ENCODE results near the gene INSR.

GRCh38 chr19:7138402-7138801 lies 155.8 kb downstream of the INSR start:
- no peak for TF ChIP-seq EP300 (IDR thresholded peaks at IDR 0.05; ENCODE audit: borderline replicate concordance in 1 of 2, control insufficient read depth in 1 of 2, low read depth in 2 of 2, low read length in 2 of 2)
- no peak for TF ChIP-seq CTCF (IDR thresholded peaks at IDR 0.05 in 2 of 3, conservative IDR thresholded peaks at IDR 0.05 in 1 of 3; ENCODE audit: control insufficient read depth in 2 of 3, extremely low read depth in 1 of 3, insufficient read depth in 1 of 3, low read depth in 3 of 3, low read length in 3 of 3)
- TF ChIP-seq TAF1 (IDR thresholded peaks at IDR 0.05; ENCODE audit: borderline replicate concordance, low read depth, low read length) = no peak
- no peak for TF ChIP-seq HDGF (IDR thresholded peaks at IDR 0.05)
- TF ChIP-seq CHD1 (IDR thresholded peaks at IDR 0.05; ENCODE audit: low read depth, low read length) = no peak
- TF ChIP-seq MAX (IDR thresholded peaks at IDR 0.05; ENCODE audit: low read depth, low read length) = no peak
- TF ChIP-seq ATF2 (IDR thresholded peaks at IDR 0.05; ENCODE audit: low read length) = no peak
- no peak for TF ChIP-seq CEBPB (IDR thresholded peaks at IDR 0.05; ENCODE audit: borderline replicate concordance in 1 of 2, low read depth in 2 of 2, low read length in 2 of 2)
- no peak for TF ChIP-seq TARDBP (IDR thresholded peaks at IDR 0.05; ENCODE audit: borderline replicate concordance)
- no peak for TF ChIP-seq EZH2 (IDR thresholded peaks at IDR 0.05; ENCODE audit: borderline replicate concordance, control insufficient read depth, low read depth, low read length)
- TF ChIP-seq CREB1 (IDR thresholded peaks at IDR 0.05; ENCODE audit: low read depth) = no peak

All from GM12878 (cell line).